Gastrocnemius medialis (tissue), 4 donors: Measurements from ENCODE around the gene HOXA6. TPM values are rescaled to one million over a fixed set of nuclear protein-coding genes. Genes with fewer than 3 reads are reported as not detected.

ENCODE experiments used
- ATAC-seq, 2 donors: fragments of 150-250 bp; one replicate each; pipeline ENCODE4 v1.9.1; 2016
- DNase-seq, 2 donors: peaks; one replicate each; pipeline ENCODE4 v3.0.0-alpha.2; 2019
- H3K27ac ChIP-seq, 4 donors: fragments of 200-600 bp; sonication (generic); 1 replicate in 1 of 4; 2 replicates in 3 of 4; pipeline ENCODE4 v1.5.1; 2016 to 2018; ENCODE audit warnings: mild to moderate bottlenecking in 2 of 4, moderate library complexity in 1 of 4
- H3K27me3 ChIP-seq, 3 donors: fragments of 200-600 bp; sonication (generic) in 2 of 3; 1 replicate in 1 of 3; 2 replicates in 2 of 3; pipeline versions ENCODE4 v1.5.1 to v1.6.0; 2016 to 2019; ENCODE audit warnings: mild to moderate bottlenecking in 1 of 3, moderate library complexity in 1 of 3
- H3K36me3 ChIP-seq, 2 donors: fragments of 200-600 bp; sonication (generic) in 1 of 2; one replicate each; pipeline ENCODE4 v1.5.1; 2017 to 2018
- H3K4me1 ChIP-seq, 2 donors: fragments of 200-600 bp; sonication (generic) in 1 of 2; one replicate each; pipeline ENCODE4 v1.5.1; 2016 to 2017; ENCODE audit warnings: mild to moderate bottlenecking in 2 of 2
- H3K4me3 ChIP-seq, 4 donors: fragments of 200-600 bp; sonication (generic) in 3 of 4; 1 replicate in 1 of 4; 2 replicates in 3 of 4; pipeline ENCODE4 v1.5.1; 2016 to 2019; ENCODE audit warnings: mild to moderate bottlenecking in 2 of 4
- H3K9me3 ChIP-seq, 3 donors: fragments of 200-600 bp; sonication (generic) in 2 of 3; 1 replicate in 1 of 3; 2 replicates in 2 of 3; pipeline ENCODE4 v1.5.1; 2016 to 2019
- POLR2A ChIP-seq, 2 donors: fragments of 450-650 bp; IDR thresholded peaks; one replicate each; pipeline ENCODE4 v1.6.1; 2017; ENCODE audit warnings: antibody characterized with exemption in 2 of 2, mild to moderate bottlenecking in 2 of 2, moderate library complexity in 2 of 2
- in situ Hi-C, 4 donors: fragments of 200-750 bp; cut with MboI; loops; one replicate each; pipeline versions ENCODE4 v1.15.0 to v1.8.0; 2017; ENCODE audit warnings: low sequenced_read_pairs in 4 of 4
- intact Hi-C: fragments of 100-400 bp; cut with DNase I; formaldehyde crosslinking; loops from one replicate; pipeline ENCODE4 v1.15.1; 2023; ENCODE audit warnings: low total_unique reads
- total RNA-seq, 4 donors: library from RNA; depleted of rRNA; stranded (reverse); fragments of >200 nt; gene quantifications; one replicate each; pipeline versions ENCODE4 v1.1.0 to v1.2.3, GENCODE V29; 2016
- TF ChIP-seq, protein P1 (sequence below), 5 experiments: fragments of 450-650 bp in 3 of 5; fragments of 200-600 bp in 2 of 5; sonication (generic) in 2 of 5; IDR thresholded peaks in 4 of 5; conservative IDR thresholded peaks in 1 of 5; 1 replicate in 4 of 5; 2 replicates in 1 of 5; pipeline ENCODE4 v1.5.1; 2016 to 2019; ENCODE audit warnings: antibody characterized with exemption in 5 of 5, mild to moderate bottlenecking in 3 of 5, moderate library complexity in 3 of 5

Gene HOXA6
- total RNA-seq, 4 donors from 2014 or later = 2.6 to 5.6 (median 4.2) TPM

- Histone ChIP-seq H3K27me3 (no peaks in the 10 kb centered on the region), H3K27ac (peak overlapping the region; percentile 65 to 88 (median 81)), H3K4me1 (peaks cover 16 to 33% of the 10 kb centered on the region in 2 donors), H3K36me3 (no peaks in the 10 kb centered on the region), H3K9me3 (no peaks in the 10 kb centered on the region), H3K4me3 (no peak overlapping the region)
- in situ Hi-C loops = loop anchor here in 2 of 4 donors (10.0 to 25.0 kb wide), 4 partner anchors 785 to 1295 kb away; partner anchors contain the start of genes CBX3 (in 1 of the 2) and HNRNPA2B1 (in 1 of the 2)
- ATAC-seq = no peak
- intact Hi-C loops = loop anchor here (5.0 to 10.0 kb wide), 2 partner anchors 1207 to 1395 kb away; no protein-coding TSS in a partner anchor
- TF ChIP-seq, protein P1, sequence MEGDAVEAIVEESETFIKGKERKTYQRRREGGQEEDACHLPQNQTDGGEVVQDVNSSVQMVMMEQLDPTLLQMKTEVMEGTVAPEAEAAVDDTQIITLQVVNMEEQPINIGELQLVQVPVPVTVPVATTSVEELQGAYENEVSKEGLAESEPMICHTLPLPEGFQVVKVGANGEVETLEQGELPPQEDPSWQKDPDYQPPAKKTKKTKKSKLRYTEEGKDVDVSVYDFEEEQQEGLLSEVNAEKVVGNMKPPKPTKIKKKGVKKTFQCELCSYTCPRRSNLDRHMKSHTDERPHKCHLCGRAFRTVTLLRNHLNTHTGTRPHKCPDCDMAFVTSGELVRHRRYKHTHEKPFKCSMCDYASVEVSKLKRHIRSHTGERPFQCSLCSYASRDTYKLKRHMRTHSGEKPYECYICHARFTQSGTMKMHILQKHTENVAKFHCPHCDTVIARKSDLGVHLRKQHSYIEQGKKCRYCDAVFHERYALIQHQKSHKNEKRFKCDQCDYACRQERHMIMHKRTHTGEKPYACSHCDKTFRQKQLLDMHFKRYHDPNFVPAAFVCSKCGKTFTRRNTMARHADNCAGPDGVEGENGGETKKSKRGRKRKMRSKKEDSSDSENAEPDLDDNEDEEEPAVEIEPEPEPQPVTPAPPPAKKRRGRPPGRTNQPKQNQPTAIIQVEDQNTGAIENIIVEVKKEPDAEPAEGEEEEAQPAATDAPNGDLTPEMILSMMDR (IDR thresholded peaks at IDR 0.05 in 4 of 5, conservative IDR thresholded peaks at IDR 0.05 in 1 of 5) = no peak
- no peak for TF ChIP-seq POLR2A (IDR thresholded peaks at IDR 0.05)
- peak in 1 of 2 donors; percentile 10 for DNase-seq
Measured at GRCh38 chr7:27159266-27160144, 11.9 kb upstream of the HOXA6 start.

GRCh38 chr7:27158436-27159265, 11.1 kb upstream of the HOXA6 start:
- ATAC-seq (no peak), DNase-seq (no peak)
- intact Hi-C loops (no loop called here), in situ Hi-C loops (loop anchor here in 2 of 4 donors (10.0 to 25.0 kb wide), 3 partner anchors 784 to 946 kb away; partner anchors contain the start of genes CBX3 (in 1 of the 2) and HNRNPA2B1 (in 1 of the 2))
- Histone ChIP-seq H3K4me3 (no peak overlapping the region), H3K4me1 (peaks cover 10 to 26% of the 10 kb centered on the region in 2 donors), H3K27me3 (no peaks in the 10 kb centered on the region), H3K36me3 (no peaks in the 10 kb centered on the region), H3K9me3 (no peaks in the 10 kb centered on the region), H3K27ac (no peak overlapping the region)
- TF ChIP-seq, protein P1 (IDR thresholded peaks at IDR 0.05 in 4 of 5, conservative IDR thresholded peaks at IDR 0.05 in 1 of 5) = no peak
- TF ChIP-seq POLR2A (IDR thresholded peaks at IDR 0.05) = no peak

DNA sequence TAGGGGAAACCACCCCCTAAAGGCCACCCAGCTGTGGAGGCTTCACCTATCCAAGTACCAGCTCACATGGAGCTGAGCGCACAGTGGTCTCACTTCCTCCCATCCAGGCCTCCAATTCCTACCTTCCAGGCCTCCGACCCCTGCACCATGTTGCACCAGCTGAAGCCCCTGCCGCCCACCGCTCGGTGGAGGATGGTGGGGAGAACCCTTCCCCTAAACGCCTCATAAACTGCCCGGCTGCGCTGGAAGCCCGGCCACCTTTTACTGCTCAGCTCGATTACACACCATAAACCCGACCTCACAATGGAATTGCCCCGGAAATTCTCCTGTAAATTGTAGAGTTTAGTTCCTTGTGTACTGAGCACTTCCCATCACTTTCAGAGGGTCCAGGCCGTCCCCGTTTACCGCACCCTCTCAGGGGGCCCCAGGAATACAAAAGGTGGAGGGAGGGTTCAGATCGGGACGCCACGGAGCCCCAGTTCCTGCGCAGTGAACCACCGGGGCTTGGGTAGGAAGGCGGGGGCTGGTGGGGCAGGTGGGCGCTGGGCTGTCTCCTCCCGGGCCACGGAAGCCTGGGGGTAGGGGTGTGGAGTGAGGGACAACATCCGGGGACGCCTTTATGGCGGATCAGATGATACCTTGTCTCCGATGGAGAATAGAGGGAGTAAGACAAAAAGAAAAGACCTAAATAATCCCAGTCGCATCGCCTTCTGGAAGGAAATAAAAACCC, 10.3 kb upstream of the HOXA6 start:
- Histone ChIP-seq H3K27me3 (no peaks in the 10 kb centered on the region), H3K36me3 (no peaks in the 10 kb centered on the region), H3K27ac (no peak overlapping the region), H3K4me1 (peaks cover 12 to 22% of the 10 kb centered on the region in 2 donors), H3K4me3 (no peak overlapping the region), H3K9me3 (no peaks in the 10 kb centered on the region)
- in situ Hi-C loops = loop anchor here in 2 of 4 donors (10.0 to 25.0 kb wide), 3 partner anchors 783 to 946 kb away; partner anchors contain the start of genes CBX3 (in 1 of the 2) and HNRNPA2B1 (in 1 of the 2)
- DNase-seq (peak in 1 of 2 donors; percentile 11), ATAC-seq (no peak)
- intact Hi-C loops = no loop called here
- TF ChIP-seq, protein P1 (IDR thresholded peaks at IDR 0.05 in 4 of 5, conservative IDR thresholded peaks at IDR 0.05 in 1 of 5) = no peak
- TF ChIP-seq POLR2A (IDR thresholded peaks at IDR 0.05) = no peak
